Germinal center (tissue), 1 donor: ENCODE measurements around the gene TULP1.

Experiments used
- DNase-seq: peaks from one replicate; pipeline ENCODE4 v3.0.0; 2012; ENCODE audit warnings: mixed read lengths, low spot score

The TULP1 gene

DNA sequence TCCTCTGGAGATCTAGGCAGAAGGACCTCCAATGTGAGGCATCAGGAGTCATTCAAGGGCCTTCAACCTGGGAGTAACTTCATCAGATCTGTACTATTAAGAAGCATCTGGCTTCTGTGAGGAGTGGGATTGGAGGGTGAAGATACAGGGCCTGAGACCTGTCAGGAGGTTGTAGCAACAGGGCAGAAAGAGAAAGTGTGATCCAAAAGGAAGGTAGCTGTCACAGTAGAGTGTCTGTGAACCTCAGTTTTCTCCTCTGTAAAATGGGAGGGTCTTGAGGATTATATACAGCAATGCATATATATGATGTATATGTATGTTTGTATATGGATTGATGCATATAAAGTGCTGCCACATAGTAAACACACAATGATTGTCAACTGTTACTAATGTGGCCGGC is 47.0 kb downstream of the TULP1 start:
- DNase-seq = no peak

DNA sequence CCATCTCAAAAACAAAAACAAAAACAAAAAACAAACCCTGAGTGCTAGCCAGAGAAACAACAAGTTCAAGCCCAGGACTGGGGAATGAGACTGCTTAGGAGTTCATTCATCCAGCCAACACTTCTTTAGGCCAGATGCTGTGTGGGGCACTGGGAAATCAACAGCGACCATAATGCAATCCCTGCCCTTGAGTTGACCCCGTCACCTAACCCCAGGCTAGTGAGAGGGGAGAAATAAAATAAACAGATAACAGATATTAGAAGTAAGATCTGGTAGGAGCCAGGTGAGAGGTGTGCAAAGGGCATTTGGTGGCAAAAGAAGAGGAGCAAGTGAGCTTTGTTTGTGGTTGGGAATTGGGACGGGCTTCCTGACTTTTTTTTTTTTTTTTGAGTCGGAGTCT is 49.4 kb downstream of the TULP1 start:
- DNase-seq = no peak

DNA sequence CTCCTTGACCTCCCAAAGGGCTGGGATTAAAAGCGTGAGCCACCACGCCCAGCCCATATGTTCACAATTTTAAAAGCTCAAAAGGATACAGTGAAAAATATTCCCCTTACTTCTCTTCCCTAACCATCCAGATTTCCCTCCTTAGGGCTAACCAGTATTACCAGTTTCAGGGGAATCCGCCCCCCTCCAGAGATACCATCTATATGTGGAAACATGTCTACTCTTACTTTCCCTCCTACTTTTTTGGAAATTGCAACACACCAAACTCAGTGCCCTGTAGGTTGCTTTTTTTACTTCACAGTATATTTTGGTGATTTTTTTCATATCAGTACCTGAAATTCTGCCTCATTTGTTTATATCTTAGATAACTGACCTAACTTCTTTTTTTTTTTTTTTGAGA is 51.4 kb downstream of the TULP1 start:
- no peak for DNase-seq

DNA sequence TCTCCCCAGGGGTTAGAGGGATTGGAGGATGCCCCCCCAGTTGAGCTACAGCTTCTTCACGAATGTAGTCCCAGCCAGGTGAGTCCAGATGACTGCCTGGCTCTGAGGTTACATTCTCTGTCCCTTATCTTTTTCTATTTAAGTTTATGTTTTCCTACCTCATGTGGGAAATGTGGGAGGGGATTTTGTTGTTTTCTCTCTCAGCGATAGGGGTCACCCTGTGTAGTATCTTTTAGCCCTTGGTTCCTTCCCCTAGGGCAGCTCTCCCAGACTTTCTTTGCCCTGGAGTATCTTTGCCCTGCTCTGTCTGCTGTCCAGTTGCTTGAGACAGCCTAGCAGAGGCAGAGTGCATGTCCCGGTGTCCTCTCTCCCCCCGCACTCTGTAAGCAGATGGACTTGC is 54.8 kb downstream of the TULP1 start:
- DNase-seq = no peak

DNA sequence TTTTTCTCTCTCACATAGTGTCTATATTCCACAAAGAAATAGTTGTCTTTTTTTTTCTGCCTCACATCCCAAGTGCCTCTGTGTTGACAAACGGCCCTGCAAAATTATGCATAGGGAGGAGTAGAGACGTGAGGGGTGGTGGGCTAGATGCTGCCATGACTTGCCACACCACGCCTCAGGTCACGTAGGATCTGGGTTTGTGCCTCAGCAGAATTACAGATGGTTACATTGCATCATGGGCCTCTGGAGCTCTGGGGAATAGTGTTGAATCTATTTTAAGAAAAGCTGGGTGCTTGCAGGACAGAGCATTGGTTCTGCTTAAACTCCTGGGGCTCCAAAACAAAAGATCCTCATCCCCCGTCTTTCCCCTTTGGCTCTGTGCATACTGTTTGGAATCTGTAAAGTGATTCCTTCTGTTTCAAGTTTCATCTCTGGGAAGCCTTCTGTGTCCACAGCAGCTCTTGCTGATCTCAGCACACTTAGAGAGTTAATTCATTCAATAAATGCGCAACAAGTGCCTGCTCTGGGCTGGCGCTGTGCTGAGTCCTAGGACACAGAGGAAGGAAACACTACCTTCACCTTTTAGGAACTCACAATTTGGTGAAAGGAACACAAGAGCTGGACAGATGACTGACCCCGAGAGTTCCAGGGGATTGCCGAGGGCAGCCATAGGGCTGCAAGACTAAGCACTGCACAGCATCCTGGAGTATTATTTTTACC is 58.1 kb downstream of the TULP1 start:
- no peak for DNase-seq

DNA sequence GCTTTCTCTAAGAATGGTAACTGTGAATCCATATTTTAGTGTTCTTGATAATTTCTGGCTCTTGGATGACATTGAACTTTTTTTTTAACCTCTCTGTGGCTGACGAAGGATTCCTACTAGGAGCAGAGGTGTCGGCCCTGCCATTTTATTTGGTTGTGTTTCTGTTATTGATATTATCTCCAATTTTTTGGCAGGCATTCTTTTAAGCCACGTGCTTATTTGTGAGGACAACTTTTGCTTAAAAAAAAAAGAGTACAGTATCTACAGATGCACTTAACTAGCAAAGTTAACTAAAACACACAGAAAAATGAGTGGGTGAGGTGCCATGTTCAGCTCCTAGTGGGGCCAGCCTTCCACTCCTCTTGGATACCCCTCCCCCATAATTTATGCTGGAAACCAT is 59.5 kb downstream of the TULP1 start:
- DNase-seq = no peak

DNA sequence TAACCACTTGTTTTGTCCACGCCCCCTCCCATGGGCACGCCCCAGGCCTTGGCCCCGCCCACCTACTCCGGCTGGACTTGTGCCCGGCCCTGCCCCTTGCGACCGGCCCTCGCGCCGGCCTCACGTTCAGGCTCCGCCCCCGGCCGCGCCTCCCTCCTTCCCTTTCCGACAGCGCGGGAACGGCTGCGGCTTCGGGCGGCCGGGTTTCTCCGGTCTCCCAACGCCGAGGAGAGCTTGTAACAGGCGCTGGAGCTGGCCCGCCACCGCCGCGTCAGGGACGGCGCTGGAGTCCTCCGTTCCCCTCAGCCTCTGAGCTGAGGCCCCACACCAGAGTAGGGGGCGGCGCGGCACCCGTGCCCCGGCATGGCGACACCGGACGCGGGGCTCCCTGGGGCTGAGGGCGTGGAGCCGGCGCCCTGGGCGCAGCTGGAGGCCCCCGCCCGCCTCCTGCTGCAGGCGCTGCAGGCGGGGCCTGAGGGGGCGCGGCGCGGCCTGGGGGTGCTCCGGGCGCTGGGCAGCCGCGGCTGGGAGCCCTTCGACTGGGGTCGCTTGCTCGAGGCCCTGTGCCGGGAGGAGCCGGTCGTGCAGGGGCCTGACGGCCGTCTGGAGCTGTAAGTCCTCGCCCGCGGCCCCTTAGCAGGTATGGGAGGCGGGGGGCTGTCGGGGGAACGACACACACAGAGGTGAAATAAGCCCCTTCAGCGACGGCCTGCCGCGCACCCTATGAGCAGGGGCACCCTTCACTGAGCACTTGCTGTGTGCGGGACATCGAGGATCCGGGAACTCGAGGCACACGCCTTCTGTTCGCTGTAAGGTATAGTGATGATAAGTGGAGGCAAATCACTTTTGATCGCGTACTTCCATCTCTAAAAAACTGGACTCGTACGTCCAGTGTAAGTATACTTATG is 60.3 kb downstream of the TULP1 start, which contains the start of gene FANCE:
FANCE (plus strand) TSS at position 156 of the 908 bp plus-strand sequence; CDS start at position 364, 208 bp downstream.
- DNase-seq = peak; percentile 91

DNA sequence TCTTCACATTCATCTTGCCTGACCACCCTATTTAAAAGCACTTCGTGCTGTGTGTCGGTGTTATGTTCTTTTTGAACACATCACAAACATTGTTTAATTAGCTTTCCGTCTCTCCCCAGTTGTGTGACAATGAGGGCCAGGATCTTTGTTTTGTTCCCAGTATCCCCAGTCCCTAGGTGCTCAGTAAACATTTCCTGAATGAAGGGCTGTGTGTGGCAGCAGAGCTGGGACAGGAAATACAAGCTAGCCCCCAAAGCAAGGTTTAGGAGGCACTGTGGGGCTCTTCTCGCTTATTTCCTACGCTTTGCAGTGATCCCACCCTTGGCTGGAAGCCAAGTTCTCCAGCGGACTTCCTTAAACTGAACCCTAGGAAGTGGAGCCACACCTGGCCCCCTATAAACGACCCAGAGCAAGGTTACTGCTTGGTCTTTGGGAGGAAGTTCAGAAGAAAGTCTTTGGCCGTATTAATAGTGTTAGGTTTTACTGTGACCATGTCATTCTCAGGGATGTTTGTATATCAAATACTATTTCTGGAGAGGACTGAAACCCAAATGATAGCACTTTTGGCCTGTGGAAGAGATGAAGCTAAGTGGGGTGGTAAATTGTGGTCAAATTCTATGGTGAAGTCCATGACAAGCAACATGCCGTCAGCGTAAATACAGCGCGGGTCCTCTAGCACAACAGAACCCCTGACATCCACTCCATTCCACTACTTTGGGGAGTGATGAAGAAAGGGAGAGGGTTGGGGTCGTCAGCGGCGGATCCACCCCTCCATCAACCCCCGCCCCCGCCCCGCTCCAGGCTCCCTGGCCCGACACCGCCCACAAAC is 61.1 kb downstream of the TULP1 start:
- no peak for DNase-seq

DNA sequence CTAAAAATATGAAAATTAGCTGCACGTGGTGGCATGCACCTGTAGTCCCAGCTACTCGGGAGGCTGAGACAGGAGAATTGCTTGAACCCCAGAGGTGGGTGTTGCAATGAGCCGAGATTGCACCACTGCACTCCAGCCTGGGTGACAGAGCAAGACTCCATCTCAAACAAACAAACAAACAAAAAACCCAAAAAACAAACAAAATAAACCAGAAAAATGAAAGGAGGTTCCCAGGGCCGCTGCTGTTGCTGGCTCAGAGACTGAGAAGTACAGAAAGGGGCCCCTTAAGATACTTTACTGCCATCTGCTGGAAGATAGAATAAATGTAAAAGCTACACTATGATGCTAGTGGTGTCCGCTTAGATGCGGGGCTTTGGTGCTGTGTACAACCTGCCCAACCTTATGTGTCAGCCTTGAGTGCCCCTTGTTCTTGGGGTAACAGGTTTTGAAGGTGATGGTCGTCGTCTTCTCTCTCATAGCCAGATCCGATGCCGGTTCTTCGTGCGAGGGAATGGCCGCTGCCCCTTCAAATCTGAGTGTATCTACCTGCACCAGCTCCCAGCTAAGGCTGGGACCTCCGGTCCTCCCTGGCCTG is 63.3 kb downstream of the TULP1 start:
- DNase-seq = peak; percentile 87

DNA sequence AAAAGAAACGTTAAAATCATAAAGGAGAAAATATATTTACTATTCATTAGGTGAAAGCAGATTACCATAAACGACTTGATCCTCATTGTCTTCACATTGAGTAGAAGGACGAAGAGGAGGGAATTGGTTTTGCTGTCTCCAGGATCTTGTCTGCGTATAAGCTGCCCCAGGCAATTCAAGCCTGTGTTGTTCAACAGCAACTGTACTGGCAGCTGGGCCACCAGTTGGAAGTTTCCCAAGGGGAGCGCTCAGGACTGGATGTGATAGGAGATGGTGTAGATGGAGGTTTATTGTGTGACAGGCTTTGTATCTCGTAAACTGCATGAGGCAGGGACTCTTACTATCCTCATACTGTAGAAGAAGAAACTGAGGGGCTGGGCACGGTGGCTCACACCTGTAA is 64.5 kb downstream of the TULP1 start:
- DNase-seq = no peak
